NCI-H345 treated with DMSO at 0.1 percent for 48 hours (cell line): ENCODE data around the gene C5orf58.

ENCODE experiments used
- DNase-seq: peaks from one replicate; lab custom pipeline; 2025; ENCODE audit not compliant: unreplicated experiment; lab: John Stamatoyannopoulos, UW

Gene C5orf58

DNA sequence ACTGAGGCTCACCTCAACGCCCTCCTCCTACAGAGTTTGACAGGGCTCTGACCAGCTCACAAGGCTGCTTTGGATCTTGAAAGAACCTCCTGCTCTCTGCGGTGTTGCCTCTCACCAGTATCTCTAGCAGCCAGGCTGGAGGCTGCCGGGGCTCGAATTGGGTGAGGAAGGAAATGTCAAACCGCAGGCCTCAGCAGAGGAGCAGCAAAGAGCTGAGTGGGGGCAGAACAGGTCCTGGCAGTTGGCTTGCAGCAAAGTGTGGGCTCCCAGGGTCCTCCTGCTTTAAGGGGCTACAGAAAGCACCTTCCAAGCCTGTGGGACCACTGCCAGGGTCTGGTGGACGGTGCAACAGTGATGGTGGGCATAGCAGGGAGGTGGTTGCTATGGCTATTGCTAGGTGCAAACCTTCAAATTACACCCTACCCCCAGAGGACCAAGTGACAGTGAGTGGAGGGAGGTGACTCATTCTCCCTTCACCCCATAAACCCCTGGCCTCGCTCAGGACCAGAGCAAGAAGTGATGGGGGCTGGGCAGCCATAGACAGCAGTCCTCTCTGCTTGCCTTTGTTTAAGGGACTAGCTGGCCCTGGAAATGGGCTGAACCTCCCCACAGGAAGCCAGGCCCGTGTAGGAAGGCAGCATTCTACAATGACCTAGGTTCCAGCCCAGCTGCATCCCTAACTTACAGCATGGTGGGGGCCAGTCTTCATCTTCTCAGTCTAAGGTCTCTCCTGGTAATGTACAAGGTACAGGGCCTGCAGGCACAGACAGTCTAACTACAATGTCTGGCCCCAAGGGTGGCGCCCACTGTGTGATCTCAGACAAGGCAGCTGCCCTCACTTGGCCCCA is 46.0 kb downstream of the C5orf58 start:
- no peak for DNase-seq

GRCh38 chr5:170279459-170279817 is 46.7 kb downstream of the C5orf58 start:
- no peak for DNase-seq

DNA sequence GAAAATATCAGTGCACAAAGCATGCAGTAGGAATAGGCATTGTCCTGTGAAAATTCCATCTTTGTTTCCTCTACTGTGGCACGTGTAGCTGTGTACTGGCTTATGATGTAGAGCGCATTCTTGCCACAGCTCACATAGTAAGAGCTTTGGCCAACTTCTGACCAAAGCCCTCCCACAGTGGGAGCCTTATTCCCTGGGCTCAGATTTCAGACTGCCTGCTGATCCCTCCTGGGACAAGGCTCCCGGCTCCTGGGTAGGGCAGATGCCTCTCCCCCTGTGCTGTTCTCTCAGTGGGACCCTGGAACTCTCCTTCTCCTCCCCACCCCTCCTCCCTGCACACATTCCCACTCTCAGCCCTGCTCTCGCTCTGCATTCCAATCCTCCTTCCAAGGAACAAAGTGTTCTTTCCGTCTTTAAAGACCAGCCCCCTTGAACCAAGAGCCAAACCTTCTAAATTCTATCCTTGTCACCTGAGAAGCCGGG is 47.3 kb downstream of the C5orf58 start:
- no peak for DNase-seq

DNA sequence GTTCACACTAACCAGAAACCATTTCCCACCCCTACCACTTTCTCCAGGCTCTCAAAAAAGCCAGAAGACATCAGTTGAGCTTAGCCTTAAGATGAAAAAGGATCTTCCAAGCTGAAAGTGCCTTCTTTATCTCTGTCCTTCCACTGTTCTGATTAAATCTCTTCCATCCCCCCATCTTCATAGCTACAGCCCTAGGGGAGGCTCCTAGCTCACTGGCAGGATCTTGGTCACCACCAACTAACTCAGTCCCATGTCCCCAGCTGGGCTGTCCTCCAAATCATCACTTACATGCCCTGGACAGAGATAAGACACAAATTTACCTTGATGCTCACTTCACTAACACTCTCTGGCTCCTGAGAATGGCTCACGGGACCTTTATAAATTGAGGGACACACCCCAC is 50.5 kb downstream of the C5orf58 start:
- DNase-seq: no peak

GRCh38 chr5:170284231-170284630 is 51.4 kb downstream of the C5orf58 start:
- no peak for DNase-seq

DNA sequence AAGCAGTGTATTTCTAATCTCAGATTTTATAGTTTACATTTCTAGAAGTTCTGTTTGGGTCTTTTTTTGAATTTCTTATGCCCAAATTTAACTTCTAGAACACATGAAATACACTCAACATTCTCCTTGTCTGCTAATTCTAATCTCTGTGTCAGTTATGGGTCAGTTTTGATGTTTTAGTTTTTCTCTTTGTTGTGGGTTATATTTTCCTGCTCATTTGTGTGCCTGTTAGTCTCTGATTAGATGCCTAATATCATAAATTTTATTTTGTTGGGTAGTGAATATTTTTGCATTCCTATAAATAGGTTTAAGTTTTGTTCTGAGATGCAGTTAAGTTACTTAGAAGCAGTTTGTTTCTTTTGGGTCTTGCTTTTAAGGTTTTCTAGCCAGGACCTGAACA is 52.4 kb downstream of the C5orf58 start:
- DNase-seq: no peak

GRCh38 chr5:170286386-170286925 is 53.7 kb downstream of the C5orf58 start:
- no peak for DNase-seq

- no peak for DNase-seq
Measured at GRCh38 chr5:170287532-170287931, 54.7 kb downstream of the C5orf58 start.

- DNase-seq: no peak
Measured at GRCh38 chr5:170288151-170288550, 55.4 kb downstream of the C5orf58 start.

GRCh38 chr5:170288551-170288950 is 55.8 kb downstream of the C5orf58 start:
- no peak for DNase-seq

- no peak for DNase-seq
Measured at GRCh38 chr5:170289121-170289520, 56.3 kb downstream of the C5orf58 start.

- no peak for DNase-seq
Measured at GRCh38 chr5:170289764-170290163, 57.0 kb downstream of the C5orf58 start.

GRCh38 chr5:170290498-170290897 is 57.7 kb downstream of the C5orf58 start:
- no peak for DNase-seq

- DNase-seq: no peak
Measured at GRCh38 chr5:170292179-170293104, 59.7 kb downstream of the C5orf58 start.

GRCh38 chr5:170293273-170293672 is 60.5 kb downstream of the C5orf58 start:
- no peak for DNase-seq

DNA sequence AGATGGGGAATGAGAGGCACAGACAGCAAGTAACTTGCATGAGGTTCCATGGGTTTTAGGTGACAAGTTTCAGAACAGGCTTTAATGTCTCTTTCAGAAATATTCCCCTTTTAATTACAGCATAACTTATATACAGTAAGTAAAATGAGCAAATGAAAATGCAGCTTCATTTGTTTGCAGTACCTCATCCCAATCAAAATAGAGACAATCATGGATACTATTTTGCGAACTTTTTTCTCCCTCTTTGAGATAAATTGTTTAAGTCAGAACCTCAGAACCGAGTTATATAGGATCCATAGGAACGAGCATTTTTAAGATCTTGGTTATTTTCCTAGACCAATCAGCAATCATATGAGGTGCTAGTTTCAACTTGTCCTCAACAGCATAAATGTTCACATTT is 61.3 kb downstream of the C5orf58 start:
- DNase-seq: no peak

GRCh38 chr5:170294556-170294955 is 61.8 kb downstream of the C5orf58 start:
- DNase-seq: no peak
